DND-41 (cell line): ENCODE data around the gene PCDHGA11.

Source experiments
- CTCF ChIP-seq: IDR thresholded peaks from 2 replicates; pipeline ENCODE4 v1.5.1; 2012; ENCODE audit warnings: borderline replicate concordance, low read length, moderate library complexity, mild to moderate bottlenecking; ENCODE audit not compliant: poor library complexity, severe bottlenecking; ENCODE audit errors: extremely low read depth
- EZH2 ChIP-seq: IDR thresholded peaks from 3 replicates; pipeline ENCODE4 v1.6.1; 2012; ENCODE audit warnings: borderline replicate concordance, low read depth, mild to moderate bottlenecking, moderate library complexity, low read length, inconsistent platforms; ENCODE audit not compliant: severe bottlenecking

GRCh38 chr5:141421489-141421855 is 621 bp downstream of the PCDHGA11 start:
- TF ChIP-seq CTCF (no peak), EZH2 (no peak)
